PC-3 (cell line): Measurements from ENCODE around the gene TTC28. TPM values are rescaled to one million over a fixed set of nuclear protein-coding genes. Genes with fewer than 3 reads are reported as not detected.

Experiments
- ATAC-seq: fragments of 200-7000 bp; cut with Tn5 transposase; 2 replicates; pipeline ENCODE4 v1.9.1; 2020; ENCODE audit warnings: mild to moderate bottlenecking, moderate library complexity
- BruUV-seq: library from RNA; stranded (reverse); fragments of 400-500 nt; replicated peaks from 2 replicates; lab custom pipeline; 2021; lab: Mats Ljungman, UMichigan
- CTCF ChIA-PET: fragments of 300-600 bp; sonication (Branson Sonifier 250); formaldehyde crosslinking; loops from one replicate; lab custom pipeline; 2022; ENCODE audit warnings: antibody characterized with exemption; lab: Charles Lee
- POLR2A ChIA-PET: fragments of 300-600 bp; sonication (Branson Sonifier 250); formaldehyde crosslinking; loops from one replicate; lab custom pipeline; 2022; ENCODE audit warnings: antibody characterized with exemption; ENCODE audit not compliant: unreplicated experiment; lab: Charles Lee
- DNase-seq: peaks from one replicate; pipeline ENCODE4 v3.0.0-alpha.2; 2015
- H2AFZ ChIP-seq: fragments of 300-600 bp; sonication (generic); 2 replicates; pipeline ENCODE4 v1.6.0; 2016; ENCODE audit warnings: antibody characterized with exemption, low read length
- H3F3A ChIP-seq: fragments of 300-600 bp; sonication (generic); one replicate; pipeline ENCODE4 v1.6.0; 2017; ENCODE audit warnings: antibody characterized with exemption, low read length, control low read depth, mild to moderate bottlenecking; ENCODE audit not compliant: unreplicated experiment
- H3K27ac ChIP-seq: fragments of 300-600 bp; sonication (generic); 2 replicates; pipeline ENCODE4 v1.5.1; 2016; ENCODE audit warnings: mild to moderate bottlenecking, low read length
- H3K27me3 ChIP-seq: fragments of 300-600 bp; sonication (generic); 2 replicates; pipeline ENCODE4 v1.6.1; 2016; ENCODE audit warnings: low read length, mixed read lengths
- H3K36me3 ChIP-seq: fragments of 300-600 bp; sonication (generic); 2 replicates; pipeline ENCODE4 v1.6.1; 2016; ENCODE audit warnings: low read depth, mixed run types, low read length, mixed read lengths
- H3K4me1 ChIP-seq: fragments of 300-600 bp; sonication (generic); 2 replicates; pipeline ENCODE4 v1.5.1; 2016; ENCODE audit warnings: low read length; ENCODE audit not compliant: insufficient read depth
- H3K4me2 ChIP-seq: fragments of 300-600 bp; sonication (generic); 2 replicates; pipeline ENCODE4 v1.6.0; 2016; ENCODE audit warnings: low read length
- H3K4me3 ChIP-seq: fragments of 300-600 bp; sonication (generic); 2 replicates; pipeline ENCODE4 v1.5.1; 2016; ENCODE audit warnings: mild to moderate bottlenecking, low read length, mixed read lengths
- H3K79me2 ChIP-seq: fragments of 300-600 bp; sonication (generic); 2 replicates; pipeline ENCODE4 v1.6.1; 2017; ENCODE audit warnings: low read length, mixed read lengths
- H3K9ac ChIP-seq: fragments of 300-600 bp; sonication (generic); 2 replicates; pipeline ENCODE4 v1.6.0; 2016; ENCODE audit warnings: mild to moderate bottlenecking, low read length
- H3K9me2 ChIP-seq: fragments of 300-600 bp; sonication (generic); replicated peaks from 2 replicates; pipeline ENCODE4 v1.6.1; 2016; ENCODE audit warnings: mixed run types, low read length, mixed read lengths
- H3K9me3 ChIP-seq: fragments of 300-600 bp; sonication (generic); 2 replicates; pipeline ENCODE4 v1.6.1; 2016; ENCODE audit warnings: low read length, mixed read lengths
- H4K20me1 ChIP-seq: fragments of 300-600 bp; sonication (generic); 2 replicates; pipeline ENCODE4 v1.6.1; 2016; ENCODE audit warnings: low read length, mixed read lengths
- EZH2 ChIP-seq: fragments of 300-600 bp; sonication (generic); IDR thresholded peaks from one replicate; pipeline ENCODE4 v1.6.1; 2017; ENCODE audit warnings: antibody characterized with exemption, mild to moderate bottlenecking, low read length; ENCODE audit not compliant: unreplicated experiment
- EZH2phosphoT487 ChIP-seq: fragments of 300-600 bp; sonication (generic); IDR thresholded peaks from 2 replicates; pipeline ENCODE4 v1.6.1; 2018; ENCODE audit warnings: mild to moderate bottlenecking, antibody characterized with exemption, low read length, borderline replicate concordance
- intact Hi-C: fragments of 100-400 bp; cut with micrococcal nuclease; formaldehyde crosslinking; loops from 2 replicates; pipeline ENCODE4 v1.9.0; 2023
- total RNA-seq: library from RNA; depleted of rRNA; stranded (reverse); fragments of >200 nt; gene quantifications from 2 replicates; pipeline ENCODE4 v1.2.3, GENCODE V29; 2014
- TF ChIP-seq, protein P1 (sequence below): fragments of 300-600 bp; sonication (generic); conservative IDR thresholded peaks from 2 replicates; pipeline ENCODE4 v1.5.1; 2017; ENCODE audit warnings: antibody characterized with exemption, low read depth, mild to moderate bottlenecking, low read length

Gene TTC28
- total RNA-seq, 1 experiment from 2014 or later: 6.3 TPM

DNA sequence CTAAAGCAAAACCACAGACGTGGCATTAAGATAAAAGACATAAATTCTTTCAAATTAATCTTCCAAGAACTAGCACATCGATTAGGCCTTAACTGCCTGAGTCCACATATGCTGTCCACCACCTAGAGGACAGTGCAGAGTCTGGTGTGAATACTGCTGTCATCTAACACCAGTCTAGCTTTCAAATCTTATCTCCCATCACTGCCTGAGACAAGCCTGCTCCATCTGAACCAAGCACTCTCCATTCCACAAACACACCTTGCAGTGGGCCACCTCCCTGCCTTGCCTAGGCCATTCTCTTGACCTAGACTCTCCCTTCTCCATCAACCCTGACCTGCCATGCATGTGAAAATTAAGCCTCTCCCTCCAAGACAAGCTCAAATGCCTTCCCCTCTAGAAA lies 631.1 kb downstream of the TTC28 start:
- no peak overlapping the region for H3K4me3 ChIP-seq
- H3K27me3 ChIP-seq: no peaks in the 10 kb centered on the region
- no peaks in the 10 kb centered on the region for H3F3A ChIP-seq
- H3K27ac ChIP-seq: no peak overlapping the region
- H4K20me1 ChIP-seq: no peaks in the 10 kb centered on the region
- intact Hi-C loops: no loop called here
- H3K9ac ChIP-seq: no peak overlapping the region
- H3K79me2 ChIP-seq: no peaks in the 10 kb centered on the region
- POLR2A ChIA-PET: no interaction called here
- H3K9me3 ChIP-seq: no peaks in the 10 kb centered on the region
- TF ChIP-seq EZH2 (no peak), EZH2phosphoT487 (no peak)
- TF ChIP-seq, protein P1, sequence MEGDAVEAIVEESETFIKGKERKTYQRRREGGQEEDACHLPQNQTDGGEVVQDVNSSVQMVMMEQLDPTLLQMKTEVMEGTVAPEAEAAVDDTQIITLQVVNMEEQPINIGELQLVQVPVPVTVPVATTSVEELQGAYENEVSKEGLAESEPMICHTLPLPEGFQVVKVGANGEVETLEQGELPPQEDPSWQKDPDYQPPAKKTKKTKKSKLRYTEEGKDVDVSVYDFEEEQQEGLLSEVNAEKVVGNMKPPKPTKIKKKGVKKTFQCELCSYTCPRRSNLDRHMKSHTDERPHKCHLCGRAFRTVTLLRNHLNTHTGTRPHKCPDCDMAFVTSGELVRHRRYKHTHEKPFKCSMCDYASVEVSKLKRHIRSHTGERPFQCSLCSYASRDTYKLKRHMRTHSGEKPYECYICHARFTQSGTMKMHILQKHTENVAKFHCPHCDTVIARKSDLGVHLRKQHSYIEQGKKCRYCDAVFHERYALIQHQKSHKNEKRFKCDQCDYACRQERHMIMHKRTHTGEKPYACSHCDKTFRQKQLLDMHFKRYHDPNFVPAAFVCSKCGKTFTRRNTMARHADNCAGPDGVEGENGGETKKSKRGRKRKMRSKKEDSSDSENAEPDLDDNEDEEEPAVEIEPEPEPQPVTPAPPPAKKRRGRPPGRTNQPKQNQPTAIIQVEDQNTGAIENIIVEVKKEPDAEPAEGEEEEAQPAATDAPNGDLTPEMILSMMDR: no peak
- H3K36me3 ChIP-seq: no peaks in the 10 kb centered on the region
- no TSS peak for BruUV-seq
- no peak overlapping the region for H3K4me2 ChIP-seq
- no peaks in the 10 kb centered on the region for H3K9me2 ChIP-seq
- ATAC-seq (no peak), DNase-seq (no peak)
- CTCF ChIA-PET: no interaction called here
- H3K4me1 ChIP-seq: no peaks in the 10 kb centered on the region
- H2AFZ ChIP-seq: no peak overlapping the region

DNA sequence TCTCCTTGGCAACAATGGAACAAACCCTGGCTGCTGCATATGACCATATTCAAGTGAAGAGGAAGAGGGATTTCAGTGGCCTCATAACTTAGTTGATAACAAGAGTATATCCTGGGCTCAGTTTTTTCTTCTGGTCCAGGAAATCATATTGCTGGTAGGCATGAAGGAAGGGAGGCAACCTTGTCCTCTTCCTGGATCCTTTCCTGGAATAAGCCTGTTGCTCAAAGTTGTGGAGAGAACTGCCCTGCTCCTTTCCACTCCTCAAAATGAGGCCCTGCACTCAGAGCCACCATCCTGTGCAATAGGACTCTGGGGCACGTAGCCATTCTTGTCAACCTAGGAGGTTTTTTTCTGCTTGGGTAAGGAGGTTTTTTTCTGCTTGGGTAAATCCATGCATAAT lies 631.9 kb downstream of the TTC28 start:
- H3K36me3 ChIP-seq: no peaks in the 10 kb centered on the region
- no peak overlapping the region for H2AFZ ChIP-seq
- TF ChIP-seq, protein P1: no peak
- BruUV-seq: no TSS peak
- H3K4me3 ChIP-seq: no peak overlapping the region
- no peaks in the 10 kb centered on the region for H3K4me1 ChIP-seq
- no peaks in the 10 kb centered on the region for H3K27me3 ChIP-seq
- H4K20me1 ChIP-seq: no peaks in the 10 kb centered on the region
- no peaks in the 10 kb centered on the region for H3F3A ChIP-seq
- no peak overlapping the region for H3K27ac ChIP-seq
- H3K9me3 ChIP-seq: no peaks in the 10 kb centered on the region
- no peak overlapping the region for H3K4me2 ChIP-seq
- CTCF ChIA-PET: no interaction called here
- H3K9me2 ChIP-seq: no peaks in the 10 kb centered on the region
- DNase-seq (no peak), ATAC-seq (no peak)
- intact Hi-C loops: no loop called here
- no peaks in the 10 kb centered on the region for H3K79me2 ChIP-seq
- POLR2A ChIA-PET: no interaction called here
- H3K9ac ChIP-seq: no peak overlapping the region

DNA sequence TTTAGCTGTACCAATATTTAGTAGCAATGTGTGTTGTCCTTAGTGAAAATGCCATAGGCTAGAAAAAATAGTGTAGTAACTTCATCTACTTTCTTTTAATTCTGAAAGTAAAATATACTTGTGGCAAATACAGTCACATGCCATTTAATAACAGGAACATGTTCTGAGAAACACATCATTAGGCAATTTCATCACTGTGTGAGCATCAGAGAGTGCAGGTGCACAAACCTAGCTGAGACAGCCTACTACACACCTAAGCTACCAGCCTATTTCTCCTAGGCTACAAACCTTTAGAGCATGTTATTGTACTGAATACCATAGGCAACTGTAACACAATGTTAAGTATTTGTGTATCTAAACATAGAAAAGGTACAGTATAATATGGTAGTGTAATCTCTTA lies 633.5 kb downstream of the TTC28 start:
- Histone ChIP-seq H4K20me1 (no peaks in the 10 kb centered on the region), H3K27me3 (no peaks in the 10 kb centered on the region), H3K36me3 (no peaks in the 10 kb centered on the region), H3K79me2 (no peaks in the 10 kb centered on the region), H3K4me1 (no peaks in the 10 kb centered on the region), H3K27ac (no peak overlapping the region), H3K4me3 (no peak overlapping the region), H3K4me2 (no peak overlapping the region), H3F3A (no peaks in the 10 kb centered on the region), H3K9ac (no peak overlapping the region), H2AFZ (no peak overlapping the region), H3K9me3 (no peaks in the 10 kb centered on the region), H3K9me2 (no peaks in the 10 kb centered on the region)
- TF ChIP-seq EZH2phosphoT487 (no peak), EZH2 (no peak)
- TF ChIP-seq, protein P1: no peak
- intact Hi-C loops: no loop called here
- ChIA-PET CTCF (no interaction called here), POLR2A (no interaction called here)
- DNase-seq (no peak), ATAC-seq (no peak)
- BruUV-seq: no TSS peak
